Keratinocyte (primary cell): ENCODE measurements around the gene CBL. TPM values are rescaled to one million over a fixed set of nuclear protein-coding genes. Genes with fewer than 3 reads are reported as not detected.

ENCODE experiments used
- DNase-seq: peaks from one replicate; pipeline ENCODE4 v3.0.0-alpha.2; 2011; ENCODE audit warnings: low read depth, missing footprints, low spot score
- FAIRE-seq: peaks from 2 replicates; lab custom pipeline; 2011; peaks lifted over from hg19 to GRCh38; lab: Jason Lieb, UNC
- H2AFZ ChIP-seq: 2 replicates; pipeline ENCODE4 v1.6.0; 2012; ENCODE audit warnings: low read length, control low read depth, inconsistent platforms; ENCODE audit not compliant: control insufficient read depth
- H3K27ac ChIP-seq: 2 replicates; pipeline ENCODE4 v1.5.1; 2011; ENCODE audit warnings: low read length; ENCODE audit not compliant: control insufficient read depth, insufficient read depth
- H3K27me3 ChIP-seq: 3 replicates; pipeline ENCODE4 v1.6.0; 2011; ENCODE audit warnings: low read length; ENCODE audit not compliant: control insufficient read depth, insufficient read depth; ENCODE audit errors: extremely low read depth
- H3K36me3 ChIP-seq, 2 experiments: 2 replicates in 1 of 2; 3 replicates in 1 of 2; pipeline ENCODE4 v1.5.1; 2011; ENCODE audit warnings: low read length in 2 of 2, mild to moderate bottlenecking in 1 of 2; ENCODE audit not compliant: control insufficient read depth in 2 of 2, insufficient read depth in 2 of 2; ENCODE audit errors: extremely low read depth in 1 of 2
- H3K4me1 ChIP-seq: 3 replicates; pipeline ENCODE4 v1.5.1; 2011; ENCODE audit warnings: low read length; ENCODE audit not compliant: control insufficient read depth, insufficient read depth; ENCODE audit errors: extremely low read depth
- H3K4me2 ChIP-seq: 3 replicates; pipeline ENCODE4 v1.6.0; 2011; ENCODE audit warnings: low read depth, low read length; ENCODE audit not compliant: control insufficient read depth, insufficient read depth; ENCODE audit errors: extremely low read depth
- H3K4me3 ChIP-seq, 3 experiments: fragments of 200-600 bp in 1 of 3; sonication (generic) in 1 of 3; 2 replicates in 2 of 3; 3 replicates in 1 of 3; pipeline ENCODE4 v1.5.1; 2011 to 2016; ENCODE audit warnings: low read length in 3 of 3, mild to moderate bottlenecking in 3 of 3, control low read depth in 2 of 3, inconsistent platforms in 1 of 3, low read depth in 1 of 3, mixed read lengths in 1 of 3, mixed run types in 1 of 3, moderate library complexity in 1 of 3; ENCODE audit not compliant: control insufficient read depth in 2 of 3, insufficient read depth in 2 of 3; ENCODE audit errors: extremely low read depth in 1 of 3
- H3K79me2 ChIP-seq: 2 replicates; pipeline ENCODE4 v1.6.0; 2012; ENCODE audit warnings: low read length; ENCODE audit not compliant: control insufficient read depth, insufficient read depth
- H3K9ac ChIP-seq: 3 replicates; pipeline ENCODE4 v1.6.0; 2011; ENCODE audit warnings: low read length; ENCODE audit not compliant: control insufficient read depth, insufficient read depth; ENCODE audit errors: extremely low read depth
- H3K9me1 ChIP-seq: 3 replicates; pipeline ENCODE4 v1.6.0; 2011; ENCODE audit warnings: low read length; ENCODE audit not compliant: control insufficient read depth, insufficient read depth; ENCODE audit errors: extremely low read depth
- H3K9me3 ChIP-seq: 2 replicates; pipeline ENCODE4 v1.5.1; 2012; ENCODE audit warnings: low read depth, low read length; ENCODE audit not compliant: control insufficient read depth
- H4K20me1 ChIP-seq: 3 replicates; pipeline ENCODE4 v1.6.0; 2011; ENCODE audit warnings: low read length; ENCODE audit not compliant: control insufficient read depth, insufficient read depth; ENCODE audit errors: extremely low read depth
- CTCF ChIP-seq, 3 experiments: IDR thresholded peaks in 1 of 3; conservative IDR thresholded peaks in 1 of 3; optimal IDR thresholded peaks in 1 of 3; 2 replicates in 2 of 3; 3 replicates in 1 of 3; pipeline versions ENCODE3 to v1.5.1; 2011; ENCODE audit warnings: low read length in 3 of 3, mild to moderate bottlenecking in 3 of 3, moderate library complexity in 2 of 3, control low read depth in 1 of 3, inconsistent platforms in 1 of 3; ENCODE audit not compliant: insufficient read depth in 2 of 3; ENCODE audit errors: extremely low read depth in 1 of 3
- EZH2 ChIP-seq: IDR thresholded peaks from one replicate; pipeline ENCODE4 v1.6.1; 2012; ENCODE audit warnings: inconsistent platforms, mild to moderate bottlenecking, low read length, moderate library complexity
- dilution Hi-C: fragments of 300-500 bp; cut with MboI; formaldehyde crosslinking; loops from one replicate; pipeline ENCODE4 v1.7.0; 2020; ENCODE audit warnings: low sequenced_read_pairs; ENCODE audit not compliant: extremely low pct_ligation_motif_present
- polyA plus RNA-seq, 5 experiments: library from polyadenylated mRNA; depleted of rRNA in 3 of 5; stranded (reverse) in 3 of 5; stranded (forward) in 1 of 5; unstranded in 1 of 5; fragments of >200 nt; gene quantifications; 1 replicate in 1 of 5; 2 replicates in 3 of 5; 3 replicates in 1 of 5; pipeline versions ENCODE4 v1.2.1 to v1.2.3, GENCODE V29; 2011 to 2012; ENCODE audit warnings: missing spikeins in 2 of 5, low read depth in 1 of 5, low replicate concordance in 1 of 5

CBL gene
- polyA plus RNA-seq, 1 donor (not counting 4 experiments of a cell fraction or from before 2014, with no cell fraction given): 14.1 TPM

- no peaks in the 10 kb centered on the region for H3K27me3 ChIP-seq
- no peaks in the 10 kb centered on the region for H3K36me3 ChIP-seq
- H3K9me3 ChIP-seq: no peaks in the 10 kb centered on the region
- H3K27ac ChIP-seq: no peak overlapping the region
- peaks cover 2% of the 10 kb centered on the region for H4K20me1 ChIP-seq
- dilution Hi-C loops: no loop called here
- H3K9ac ChIP-seq: no peak overlapping the region
- no peak for TF ChIP-seq EZH2
- no peak for TF ChIP-seq CTCF (optimal IDR thresholded peaks at IDR 0.05 in 1 of 3, IDR thresholded peaks at IDR 0.05 in 1 of 3, conservative IDR thresholded peaks at IDR 0.05 in 1 of 3; ENCODE audit: extremely low read depth in 1 of 3, insufficient read depth in 2 of 3, low read length in 3 of 3)
- no peak overlapping the region for H3K4me2 ChIP-seq
- no peak overlapping the region for H3K4me3 ChIP-seq
- FAIRE-seq: no peak
- peaks cover 18% of the 10 kb centered on the region for H3K4me1 ChIP-seq
- no peak overlapping the region for H2AFZ ChIP-seq
- peaks cover 75% of the 10 kb centered on the region for H3K79me2 ChIP-seq
- peaks cover 2% of the 10 kb centered on the region for H3K9me1 ChIP-seq
- DNase-seq: no peak
These were observed 3.0 kb downstream of the CBL start for GRCh38 chr11:119209186-119209585.

GRCh38 chr11:119210050-119210449, 3.9 kb downstream of the CBL start:
- H3K27ac ChIP-seq: no peak overlapping the region

More at GRCh38 chr11:119210050-119210449, 3.9 kb downstream of the CBL start:
- Histone ChIP-seq H3K9ac (no peak overlapping the region), H3K4me2 (no peak overlapping the region), H3K9me3 (no peaks in the 10 kb centered on the region), H3K4me1 (peaks cover 16% of the 10 kb centered on the region), H3K4me3 (no peak overlapping the region), H4K20me1 (peaks cover 2% of the 10 kb centered on the region), H3K9me1 (peaks cover 2% of the 10 kb centered on the region), H3K36me3 (no peaks in the 10 kb centered on the region), H2AFZ (no peak overlapping the region), H3K27me3 (no peaks in the 10 kb centered on the region), H3K79me2 (peaks cover 84% of the 10 kb centered on the region)
- dilution Hi-C loops: no loop called here
- FAIRE-seq (no peak), DNase-seq (no peak)
- TF ChIP-seq EZH2 (no peak), CTCF (optimal IDR thresholded peaks at IDR 0.05 in 1 of 3, IDR thresholded peaks at IDR 0.05 in 1 of 3, conservative IDR thresholded peaks at IDR 0.05 in 1 of 3; ENCODE audit: extremely low read depth in 1 of 3, insufficient read depth in 2 of 3, low read length in 3 of 3) (no peak)
